Natural killer cell (primary cell): ENCODE measurements around the gene TOR1B. TPM values are rescaled to one million over a fixed set of nuclear protein-coding genes. Genes with fewer than 3 reads are reported as not detected.

ENCODE experiments used
- ATAC-seq, 3 donors: fragments of 150-1000 bp in 2 of 3; fragments of 200-7000 bp in 1 of 3; cut with Tn5 transposase; 1 replicate in 1 of 3; 2 replicates in 2 of 3; pipeline ENCODE4 v1.10.0; 2021; ENCODE audit warnings: mild to moderate bottlenecking in 2 of 3, moderate library complexity in 2 of 3
- DNase-seq, 2 donors: peaks; one replicate each; pipeline versions ENCODE4 v3.0.0 to v3.0.0-alpha.2; 2013 to 2021; ENCODE audit warnings: mixed read lengths in 1 of 2
- H3K27ac ChIP-seq: one replicate; pipeline ENCODE4 v1.5.1; 2013; ENCODE audit warnings: mild to moderate bottlenecking, low read length
- H3K27me3 ChIP-seq: one replicate; pipeline ENCODE4 v1.6.1; 2013; ENCODE audit warnings: low read length; ENCODE audit not compliant: control insufficient read depth, insufficient read depth
- H3K36me3 ChIP-seq: one replicate; pipeline ENCODE4 v1.6.1; 2013; ENCODE audit warnings: low read length; ENCODE audit not compliant: control insufficient read depth, insufficient read depth
- H3K4me1 ChIP-seq: one replicate; pipeline ENCODE4 v1.6.1; 2013; ENCODE audit warnings: low read length; ENCODE audit not compliant: control insufficient read depth, insufficient read depth
- H3K4me3 ChIP-seq: one replicate; pipeline ENCODE4 v1.5.1; 2013; ENCODE audit warnings: low read length
- H3K9me3 ChIP-seq: one replicate; pipeline ENCODE4 v1.6.1; 2013; ENCODE audit warnings: low read length; ENCODE audit not compliant: control insufficient read depth, insufficient read depth
- H3K27ac Mint-ChIP-seq, 2 donors: one replicate each; pipeline ENCODE4 v1.8.0; 2022; ENCODE audit warnings: mild to moderate bottlenecking in 2 of 2, mixed read lengths in 2 of 2, moderate library complexity in 1 of 2
- H3K27me3 Mint-ChIP-seq, 2 donors: one replicate each; pipeline ENCODE4 v1.8.0; 2022; ENCODE audit warnings: low read depth in 2 of 2, mixed read lengths in 2 of 2
- H3K36me3 Mint-ChIP-seq: one replicate; pipeline ENCODE4 v1.8.0; 2022; ENCODE audit warnings: mixed read lengths
- H3K4me1 Mint-ChIP-seq, 2 donors: one replicate each; pipeline ENCODE4 v1.8.0; 2022; ENCODE audit warnings: mixed read lengths in 2 of 2
- H3K4me3 Mint-ChIP-seq: one replicate; pipeline ENCODE4 v1.8.0; 2022; ENCODE audit warnings: mild to moderate bottlenecking, moderate library complexity, mixed read lengths
- H3K9me3 Mint-ChIP-seq, 2 donors: one replicate each; pipeline ENCODE4 v1.8.0; 2022; ENCODE audit warnings: mixed read lengths in 2 of 2
- CTCF ChIP-seq: fragments of 200-600 bp; IDR thresholded peaks from one replicate; pipeline ENCODE4 v1.8.0; 2022; ENCODE audit warnings: antibody characterized with exemption
- WGBS: methylation state at CpG from one replicate; pipeline ENCODE4 v1.1.7; 2013; ENCODE audit warnings: missing lambda C conversion rate; ENCODE audit not compliant: insufficient coverage; 5-methylcytosine and 5-hydroxymethylcytosine counted together
- intact Hi-C: fragments of 100-400 bp; cut with micrococcal nuclease; formaldehyde crosslinking; loops from one replicate; pipeline ENCODE4 v1.14.2; 2022
- total RNA-seq, 4 donors: library from RNA; stranded (reverse); fragments of 120-200 nt in 1 of 4; gene quantifications; one replicate each; pipeline versions ENCODE4 v1.2.3 to v1.2.4, GENCODE V29; 2013 to 2022

Gene TOR1B
- total RNA-seq, result 10 to 100 TPM; 20.2 to 30.5 (median 23.9) TPM
- total RNA-seq (2013), result 26.5 TPM

DNA sequence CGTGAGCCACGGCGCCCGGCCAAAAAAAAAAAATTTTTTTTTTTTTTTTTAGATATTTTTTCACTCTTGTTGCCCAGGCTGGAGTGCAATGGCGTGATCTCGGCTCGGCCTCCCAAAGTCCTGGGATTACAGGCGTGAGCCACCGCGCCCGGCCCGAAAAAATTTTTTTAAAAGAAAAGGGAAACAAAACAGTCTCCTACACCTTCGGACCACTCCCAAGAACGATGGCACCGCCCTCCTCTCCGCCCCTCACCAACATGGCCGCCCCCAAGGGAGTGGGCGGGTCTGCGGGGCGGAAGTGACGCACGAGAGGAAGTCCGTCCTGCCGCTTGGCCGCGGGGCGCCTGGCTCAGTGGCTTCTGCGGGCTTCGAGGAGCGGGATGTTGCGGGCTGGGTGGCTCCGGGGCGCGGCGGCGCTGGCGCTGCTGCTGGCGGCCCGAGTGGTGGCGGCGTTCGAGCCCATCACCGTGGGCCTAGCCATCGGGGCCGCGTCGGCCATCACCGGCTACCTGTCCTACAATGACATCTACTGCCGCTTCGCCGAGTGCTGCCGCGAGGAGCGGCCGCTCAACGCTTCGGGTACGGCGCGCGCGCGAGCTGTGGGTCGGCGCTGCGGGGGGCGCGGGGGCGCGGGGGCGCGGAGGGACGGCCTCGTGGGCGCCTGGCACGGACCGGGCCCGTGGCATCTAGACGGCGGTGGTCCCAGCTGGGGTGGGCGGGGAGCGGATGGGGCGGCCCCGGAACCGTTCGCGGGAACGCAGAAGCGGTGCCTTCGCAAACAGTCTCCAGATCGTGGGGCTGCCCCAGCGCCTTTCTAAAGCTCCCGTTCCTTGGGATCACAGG is at the start of gene TOR1B:
Gene TOR1B, plus strand, starts transcription at position 352 of the 843 bp plus-strand sequence. Its CDS starts 29 bp downstream, at position 381.
- TF ChIP-seq CTCF, result no peak
- Mint-ChIP-seq H3K4me3 (peak within 1 kb of the TSS; percentile 92), H3K9me3 (no peaks in the 10 kb centered on the region), H3K27me3 (no peaks in the 10 kb centered on the region), H3K27ac (peak within 1 kb of the TSS; percentile 81 to 88), H3K4me1 (peaks cover 19 to 26% of the 10 kb centered on the region in 2 donors), H3K36me3 (no peaks in the 10 kb centered on the region)
- under 1% methylated on average over 93 of the region's 93 CpGs for WGBS
- H3K27ac ChIP-seq, result peak within 1 kb of the TSS; percentile 72
- intact Hi-C loops, result no loop called here
- no peaks in the 10 kb centered on the region for H3K9me3 ChIP-seq
- peaks cover 13% of the 10 kb centered on the region for H3K4me1 ChIP-seq
- peaks cover 13% of the 10 kb centered on the region for H3K36me3 ChIP-seq
- peak; percentile 96 for DNase-seq
- H3K27me3 ChIP-seq, result no peaks in the 10 kb centered on the region
- ATAC-seq, result peak; percentile 95 to 96 (median 95)
- peak within 1 kb of the TSS; percentile 47 for H3K4me3 ChIP-seq

DNA sequence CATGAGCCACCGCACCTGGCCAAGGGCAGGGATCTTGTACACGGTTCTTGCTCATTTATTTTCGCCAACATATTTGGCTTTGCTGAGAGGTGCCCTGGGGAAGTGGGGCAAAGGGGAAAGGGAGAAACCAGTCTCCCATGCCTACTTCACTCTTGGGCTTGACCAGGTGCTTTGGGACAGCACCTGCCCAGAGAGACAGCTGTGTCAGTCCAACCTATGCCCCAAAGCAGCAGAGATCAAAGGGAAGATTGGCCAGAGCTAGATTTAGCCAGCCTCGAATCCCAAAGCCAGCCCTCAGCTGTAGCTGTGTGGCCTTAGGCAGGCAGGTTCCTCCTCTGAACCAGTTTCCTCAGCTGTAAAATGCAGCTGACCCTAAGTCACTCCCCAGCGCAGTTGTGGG is 47.8 kb upstream of the TOR1B start:
- Histone ChIP-seq H3K36me3 (no peaks in the 10 kb centered on the region), H3K9me3 (no peaks in the 10 kb centered on the region), H3K27ac (no peak overlapping the region), H3K4me1 (peaks cover 9% of the 10 kb centered on the region), H3K4me3 (no peak overlapping the region), H3K27me3 (peaks cover 5% of the 10 kb centered on the region)
- Mint-ChIP-seq H3K27ac (no peak overlapping the region), H3K27me3 (peaks cover 10 to 29% of the 10 kb centered on the region in 2 donors), H3K4me1 (peaks cover 8 to 14% of the 10 kb centered on the region in 2 donors), H3K9me3 (no peaks in the 10 kb centered on the region), H3K36me3 (no peaks in the 10 kb centered on the region), H3K4me3 (no peak overlapping the region)
- ATAC-seq, result no peak
- intact Hi-C loops, result no loop called here
- WGBS, result 85% methylated on average over 5 of the region's 5 CpGs
- no peak for TF ChIP-seq CTCF
- no peak for DNase-seq

DNA sequence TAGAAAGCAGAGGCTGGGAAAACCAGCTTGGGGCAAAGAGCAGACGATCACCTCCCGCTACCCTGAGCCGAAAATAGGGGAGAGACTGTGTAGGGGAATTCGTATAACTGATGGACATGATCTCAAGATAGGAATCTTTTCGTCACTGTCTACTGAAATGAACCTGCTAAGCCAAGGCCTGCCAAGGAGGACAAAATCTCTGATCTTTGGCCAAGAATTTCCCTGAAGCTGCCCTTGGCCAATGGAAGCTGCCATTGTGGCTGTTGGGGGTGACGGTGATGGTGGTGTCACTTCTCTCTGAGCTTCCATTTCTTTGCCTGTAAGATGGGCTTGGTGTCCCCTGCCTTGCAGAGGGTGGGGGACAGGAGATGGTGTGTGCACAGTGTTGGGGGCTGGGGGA is 46.8 kb upstream of the TOR1B start:
- Mint-ChIP-seq H3K4me3 (no peak overlapping the region), H3K9me3 (no peaks in the 10 kb centered on the region), H3K4me1 (peaks cover 8 to 14% of the 10 kb centered on the region in 2 donors), H3K27ac (no peak overlapping the region), H3K27me3 (peaks cover 10 to 29% of the 10 kb centered on the region in 2 donors), H3K36me3 (no peaks in the 10 kb centered on the region)
- intact Hi-C loops, result no loop called here
- H3K4me1 ChIP-seq, result peaks cover 9% of the 10 kb centered on the region
- H3K27me3 ChIP-seq, result peaks cover 5% of the 10 kb centered on the region
- no peak overlapping the region for H3K4me3 ChIP-seq
- no peak for ATAC-seq
- H3K27ac ChIP-seq, result no peak overlapping the region
- DNase-seq, result no peak
- WGBS, result 95% methylated on average over 6 of the region's 6 CpGs
- TF ChIP-seq CTCF, result no peak
- H3K36me3 ChIP-seq, result no peaks in the 10 kb centered on the region
- no peaks in the 10 kb centered on the region for H3K9me3 ChIP-seq
